Stimulated activated CD8-positive, alpha-beta memory T cell treated with anti-CD3 and anti-CD28 coated beads, Interleukin-12 subunit alpha, Interleukin-12 subunit beta, amount 100 ng/mL, for 1 hour (primary cell): ENCODE measurements around the gene AGPAT3.

Experiments
- DNase-seq: peaks from one replicate; pipeline ENCODE4 v3.0.0-alpha.2; 2020; ENCODE audit warnings: low read depth

AGPAT3 gene

GRCh38 chr21:43864313-43864961 lies 586 bp upstream of the AGPAT3 start:
- no peak for DNase-seq

GRCh38 chr21:43865540-43866259 lies 677 bp downstream of the AGPAT3 start:
- no peak for DNase-seq

DNA sequence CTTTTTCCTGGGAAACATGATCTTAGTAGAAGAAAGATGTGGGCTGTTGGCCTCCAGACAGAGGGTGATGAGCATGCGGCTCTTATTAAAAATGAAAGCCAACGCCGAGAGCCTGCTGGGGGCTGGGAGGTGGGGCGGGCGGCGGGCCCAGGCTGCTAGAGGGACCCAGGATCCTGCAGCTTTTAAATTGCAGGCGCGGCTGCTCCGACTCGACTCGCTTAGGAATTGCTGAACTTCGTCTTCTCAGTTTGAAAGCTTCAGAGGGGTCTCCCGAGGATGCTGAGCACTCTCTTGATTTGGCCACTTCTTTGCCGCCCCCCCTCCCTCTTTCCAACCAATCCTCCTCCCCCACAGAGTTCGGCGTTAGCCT lies 1.2 kb downstream of the AGPAT3 start:
- DNase-seq, result no peak

- DNase-seq, result no peak
These were observed 1.8 kb downstream of the AGPAT3 start for GRCh38 chr21:43866659-43867331.

DNA sequence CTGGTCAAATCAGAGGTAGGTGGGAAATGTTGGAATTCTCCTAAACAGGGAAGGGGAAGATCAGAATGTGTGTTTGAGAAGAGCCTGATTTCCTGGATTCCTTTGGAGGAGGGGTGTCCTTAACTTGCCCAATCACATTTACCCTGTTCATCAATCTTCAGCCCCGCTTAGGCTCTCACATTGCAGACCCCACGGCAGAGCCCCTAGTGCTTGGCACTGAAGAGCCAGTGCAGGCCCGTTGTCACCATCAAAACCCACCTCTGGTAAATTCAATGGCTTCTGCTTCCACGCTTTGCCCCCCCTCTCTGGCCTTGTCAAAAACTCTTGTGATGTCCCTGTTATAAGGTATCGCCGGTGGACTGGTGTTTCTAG lies 2.3 kb downstream of the AGPAT3 start:
- no peak for DNase-seq

- no peak for DNase-seq
These were observed 2.9 kb downstream of the AGPAT3 start for GRCh38 chr21:43867948-43868347.

GRCh38 chr21:43868461-43868860 lies 3.4 kb downstream of the AGPAT3 start:
- DNase-seq, result no peak

DNA sequence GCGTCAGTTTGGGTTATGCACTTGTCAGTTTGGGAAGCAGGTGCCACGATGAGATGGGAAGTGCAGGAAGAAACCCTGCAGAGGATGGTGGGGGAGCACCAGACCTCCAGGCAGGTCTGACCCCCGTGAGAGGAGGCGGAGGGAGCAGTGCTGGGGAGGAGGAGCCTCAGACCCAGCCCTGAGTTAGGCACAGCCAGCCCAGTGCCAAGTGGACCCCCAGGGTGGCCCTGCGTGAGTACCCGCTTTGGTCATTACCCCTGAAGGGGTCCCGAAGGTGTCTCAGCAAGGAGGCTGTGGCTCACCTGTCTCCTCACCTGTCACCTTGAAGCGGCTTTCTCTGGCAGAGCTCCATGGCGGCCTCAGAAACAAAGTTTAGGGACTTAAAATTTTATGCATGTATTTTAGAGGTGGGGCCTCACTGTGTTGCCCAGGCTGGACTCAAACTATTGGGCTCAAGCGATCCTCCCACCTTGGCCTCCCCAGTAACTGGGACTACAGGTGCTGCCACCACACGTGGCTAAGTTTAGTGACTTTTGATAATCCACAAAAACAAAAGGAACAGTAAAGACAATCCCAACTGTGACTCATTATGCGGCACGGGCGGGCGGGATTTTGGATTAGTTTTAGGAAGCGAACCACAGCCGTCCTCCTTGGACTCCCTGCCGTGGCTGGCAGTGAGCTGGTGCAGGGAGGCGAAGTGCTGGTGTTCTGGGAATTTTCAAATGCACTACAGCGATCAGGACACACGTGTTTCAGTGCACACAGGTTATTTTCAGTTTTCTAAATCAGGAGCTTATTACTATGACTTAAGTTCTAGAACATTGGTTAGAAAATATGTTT lies 4.7 kb downstream of the AGPAT3 start:
- no peak for DNase-seq

DNA sequence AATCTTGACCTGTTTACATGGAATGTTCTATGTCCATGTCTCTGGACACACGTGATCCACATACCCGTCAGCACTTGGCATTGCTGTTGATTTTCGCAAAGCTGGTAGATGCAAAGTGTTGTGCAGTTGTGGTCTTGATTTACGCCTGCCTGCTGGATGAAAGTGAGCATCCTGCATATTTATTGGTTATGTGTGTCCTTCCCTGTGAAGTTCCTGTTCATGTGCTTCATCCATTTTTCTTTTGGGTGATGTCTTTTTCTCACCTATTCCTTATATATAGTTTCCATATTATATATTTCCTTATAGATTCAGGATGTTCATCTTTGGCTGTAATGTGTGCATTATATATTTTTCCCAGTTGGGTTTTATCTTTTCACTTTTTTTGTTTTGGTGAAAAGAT lies 6.5 kb downstream of the AGPAT3 start:
- DNase-seq, result no peak

- DNase-seq, result no peak
These were observed 7.6 kb downstream of the AGPAT3 start for GRCh38 chr21:43872531-43873197.

- no peak for DNase-seq
These were observed 8.7 kb downstream of the AGPAT3 start for GRCh38 chr21:43873673-43874072.

- DNase-seq, result no peak
These were observed 9.2 kb downstream of the AGPAT3 start for GRCh38 chr21:43874085-43874805.

DNA sequence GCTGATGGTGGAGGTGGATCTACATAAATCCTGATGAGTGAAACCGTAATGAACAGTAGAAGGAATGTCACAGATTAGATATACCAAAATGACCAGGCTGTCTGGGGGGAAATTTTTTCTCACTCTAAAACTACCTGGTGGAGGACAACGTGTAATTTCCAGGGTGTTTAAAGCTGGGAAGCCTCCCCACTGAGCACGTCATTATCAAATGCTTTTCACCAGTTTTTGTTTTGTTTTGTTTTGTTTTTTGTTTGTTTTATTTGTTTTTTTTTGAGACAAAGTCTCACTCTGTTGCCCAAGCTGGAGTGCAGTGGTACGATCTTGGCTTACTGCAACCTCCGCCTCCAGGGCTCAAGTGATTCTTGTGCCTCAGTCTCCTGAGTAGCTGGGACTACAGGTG lies 11.6 kb downstream of the AGPAT3 start:
- no peak for DNase-seq

GRCh38 chr21:43877936-43878575 lies 13.0 kb downstream of the AGPAT3 start:
- DNase-seq, result no peak

GRCh38 chr21:43879348-43880110 lies 14.5 kb downstream of the AGPAT3 start:
- no peak for DNase-seq

GRCh38 chr21:43880111-43880985 lies 15.3 kb downstream of the AGPAT3 start:
- DNase-seq, result no peak

DNA sequence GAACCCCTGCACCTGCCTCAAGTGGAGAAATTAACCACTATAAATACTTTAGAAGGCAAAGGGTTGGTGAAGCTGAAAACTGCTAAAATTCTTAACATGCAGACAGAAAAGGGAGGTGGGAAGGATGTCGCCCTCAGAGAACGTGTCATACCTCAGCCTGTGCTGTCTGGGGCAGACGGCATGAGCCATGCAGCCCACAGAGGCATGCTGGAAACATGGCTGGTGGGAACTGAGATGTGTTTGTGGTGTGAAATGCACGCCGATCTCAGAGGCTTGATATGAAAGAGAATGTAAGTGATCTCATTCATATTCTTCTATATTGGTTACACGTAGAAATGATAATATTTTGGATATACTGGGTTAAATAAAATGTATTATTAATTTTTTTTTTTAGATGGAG lies 16.3 kb downstream of the AGPAT3 start:
- no peak for DNase-seq

DNA sequence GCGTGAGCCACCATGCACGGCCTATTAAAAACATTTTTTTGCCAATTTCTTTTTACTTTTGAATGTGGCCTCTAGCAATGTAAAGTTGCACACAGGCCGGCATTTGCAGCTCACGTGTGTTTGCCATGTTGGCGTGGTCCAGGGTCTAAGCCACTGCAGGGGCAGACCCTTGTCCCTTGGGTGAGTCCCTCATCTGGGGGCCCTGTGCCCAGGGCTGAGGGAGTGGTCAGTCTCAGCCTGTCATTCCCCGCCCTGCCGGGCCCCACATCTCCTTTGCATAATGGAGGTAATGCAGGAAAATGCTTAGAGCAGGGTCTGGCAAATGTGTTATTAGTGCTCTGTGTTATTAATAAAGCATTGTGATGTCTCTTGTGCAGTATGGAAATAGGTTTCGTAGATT lies 16.9 kb downstream of the AGPAT3 start:
- no peak for DNase-seq

DNA sequence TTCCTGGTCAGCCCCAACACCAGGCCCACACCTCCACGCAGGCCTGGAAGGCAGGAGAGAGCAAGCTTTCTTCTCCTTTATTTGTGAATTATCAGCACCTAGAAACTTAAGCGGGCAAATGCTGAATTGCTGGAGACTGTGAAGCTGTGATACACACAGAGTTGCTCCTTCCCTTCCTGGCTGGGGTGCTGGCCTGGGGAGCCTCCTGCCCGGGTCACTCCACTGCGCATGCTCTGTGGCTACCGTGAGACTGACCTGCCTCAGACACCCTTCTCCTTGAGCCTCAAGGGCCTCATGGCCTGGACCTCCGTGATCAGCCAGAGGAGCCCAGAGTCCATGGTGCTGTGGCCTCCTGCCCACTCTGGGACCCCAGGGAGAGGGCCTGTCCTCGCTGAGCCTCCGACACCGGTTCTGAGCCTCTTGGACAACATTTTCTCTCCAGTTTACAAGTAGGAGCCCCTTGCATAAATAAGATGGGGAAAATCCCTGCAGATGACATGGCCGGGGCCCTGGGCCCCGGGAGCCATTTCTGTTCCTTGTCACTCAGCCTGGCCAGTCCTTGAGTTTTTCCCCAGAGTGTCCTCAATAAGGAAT lies 18.0 kb downstream of the AGPAT3 start:
- no peak for DNase-seq
